Measurements from ENCODE around the gene CACNA1C.

CACNA1C gene

GRCh38 chr12:2171672-2172426 is 119.1 kb downstream of the CACNA1C start:
- no peak for ATAC-seq

GRCh38 chr12:2172491-2173214 is 119.9 kb downstream of the CACNA1C start:
- DNase-seq (no peak), ATAC-seq (no peak)

More at GRCh38 chr12:2171672-2172426, 119.1 kb downstream of the CACNA1C start:
- DNase-seq: no peak

- ATAC-seq (no peak), DNase-seq (no peak)
Measured at GRCh38 chr12:2173971-2174370, 121.2 kb downstream of the CACNA1C start.

GRCh38 chr12:2177003-2177402 is 124.2 kb downstream of the CACNA1C start:
- ATAC-seq (no peak), DNase-seq (no peak)

GRCh38 chr12:2177751-2178150 is 125.0 kb downstream of the CACNA1C start:
- no peak for DNase-seq

GRCh38 chr12:2179058-2179457 is 126.3 kb downstream of the CACNA1C start:
- no peak for ATAC-seq

More at GRCh38 chr12:2177751-2178150, 125.0 kb downstream of the CACNA1C start:
- no peak for ATAC-seq

GRCh38 chr12:2179953-2180736 is 127.4 kb downstream of the CACNA1C start:
- no peak for ATAC-seq
- no peak for DNase-seq

More at GRCh38 chr12:2179058-2179457, 126.3 kb downstream of the CACNA1C start:
- DNase-seq: no peak

GRCh38 chr12:2180737-2181082 is 127.9 kb downstream of the CACNA1C start:
- no peak for ATAC-seq
- DNase-seq: no peak

- ATAC-seq (no peak), DNase-seq (no peak)
Measured at GRCh38 chr12:2183556-2184541, 131.1 kb downstream of the CACNA1C start.

- ATAC-seq (no peak), DNase-seq (no peak)
Measured at GRCh38 chr12:2185751-2186341, 133.1 kb downstream of the CACNA1C start.

- DNase-seq: no peak
- ATAC-seq: no peak
Measured at GRCh38 chr12:2187195-2187945, 134.6 kb downstream of the CACNA1C start.

GRCh38 chr12:2190085-2190484 is 137.3 kb downstream of the CACNA1C start:
- ATAC-seq (no peak), DNase-seq (no peak)

GRCh38 chr12:2190896-2191533 is 138.2 kb downstream of the CACNA1C start:
- no peak for ATAC-seq
- DNase-seq: no peak

- ATAC-seq (no peak), DNase-seq (no peak)
Measured at GRCh38 chr12:2191534-2192153, 138.9 kb downstream of the CACNA1C start.

- no peak for DNase-seq
- no peak for ATAC-seq
Measured at GRCh38 chr12:2192231-2192630, 139.4 kb downstream of the CACNA1C start.

GRCh38 chr12:2194060-2194459 is 141.3 kb downstream of the CACNA1C start:
- DNase-seq (no peak), ATAC-seq (no peak)

- no peak for DNase-seq
- no peak for ATAC-seq
Measured at GRCh38 chr12:2194571-2194970, 141.8 kb downstream of the CACNA1C start.

GRCh38 chr12:2195085-2195484 is 142.3 kb downstream of the CACNA1C start:
- no peak for ATAC-seq
- DNase-seq: no peak

GRCh38 chr12:2198005-2198501 is 145.3 kb downstream of the CACNA1C start:
- ATAC-seq: no peak

More at GRCh38 chr12:2198005-2198501, 145.3 kb downstream of the CACNA1C start:
- DNase-seq: no peak

Data from stimulated activated naive CD8-positive, alpha-beta T cell treated with anti-CD3 and anti-CD28 coated beads, Interleukin-15, Interleukin-2, amounts not matched to agents 100 U/mL and 50 U/mL, for 24 hours (primary cell).